SH-SY5Y (cell line): ENCODE results near the gene TNS4.

ENCODE experiments used
- GATA2 ChIP-seq: IDR thresholded peaks from 2 replicates; pipeline ENCODE4 v1.6.1; 2011; ENCODE audit warnings: mild to moderate bottlenecking, low read depth, low read length
- GATA3 ChIP-seq: IDR thresholded peaks from 2 replicates; pipeline ENCODE4 v1.6.1; 2011; ENCODE audit warnings: low read depth, mild to moderate bottlenecking, low read length, moderate library complexity

DNA sequence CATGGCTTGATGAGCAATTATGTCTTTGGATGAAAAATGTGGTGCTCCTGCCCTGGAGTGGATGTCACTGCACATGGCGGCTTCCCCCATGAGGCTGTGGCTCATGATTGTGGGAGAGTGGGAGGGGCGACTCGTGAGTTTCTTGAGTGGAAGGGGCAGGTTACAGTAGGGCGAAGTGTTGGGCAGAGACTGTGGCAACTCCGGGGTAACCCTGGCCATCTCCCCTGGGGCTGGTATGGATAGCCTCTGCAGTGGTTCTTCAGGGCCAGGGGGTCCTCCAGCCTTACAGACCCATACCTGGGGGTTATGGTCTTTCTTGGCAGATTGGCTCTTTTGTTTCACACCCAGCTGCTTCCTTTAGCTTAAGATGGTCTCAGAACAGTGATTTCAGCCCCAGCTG lies 1.3 kb upstream of the TNS4 start:
- no peak for TF ChIP-seq GATA2
- TF ChIP-seq GATA3: no peak
